Muscle layer of colon (tissue), 2 donors: Measurements from ENCODE around the gene PHYKPL.
A peak's percentile ranks its signal among the peaks of the same experiment; 100 is the strongest.
"Not testable (repeated sequence)": the region's sequence is repeated elsewhere in the genome, so short reads cannot be mapped to it uniquely, and the experiment has no call there.

Experiments
- H3K27ac ChIP-seq: one replicate; pipeline ENCODE4 v1.7.0; 2013; ENCODE audit warnings: low read depth, mild to moderate bottlenecking, low read length, moderate library complexity
- H3K27me3 ChIP-seq, 2 donors: one replicate each; pipeline ENCODE4 v1.7.0; 2013; ENCODE audit warnings: low read length in 2 of 2, mild to moderate bottlenecking in 2 of 2; ENCODE audit not compliant: insufficient read depth in 2 of 2, control insufficient read depth in 1 of 2
- H3K36me3 ChIP-seq: one replicate; pipeline ENCODE4 v1.7.0; 2013; ENCODE audit warnings: mild to moderate bottlenecking, low read length; ENCODE audit not compliant: insufficient read depth
- H3K4me1 ChIP-seq: one replicate; pipeline ENCODE4 v1.7.0; 2013; ENCODE audit warnings: mild to moderate bottlenecking, low read length; ENCODE audit not compliant: insufficient read depth
- H3K4me3 ChIP-seq, 2 donors: one replicate each; pipeline ENCODE4 v1.7.0; 2013; ENCODE audit warnings: low read length in 2 of 2, low read depth in 1 of 2, mild to moderate bottlenecking in 1 of 2, moderate library complexity in 1 of 2
- H3K9ac ChIP-seq: one replicate; pipeline ENCODE4 v1.7.0; 2013; ENCODE audit warnings: low read length
- H3K9me3 ChIP-seq: one replicate; pipeline ENCODE4 v1.7.0; 2013; ENCODE audit warnings: mild to moderate bottlenecking, low read length
- donor health status: abdominal sarcoma.
- donor health status: Adenocarcinoma of cecum.

PHYKPL gene

GRCh38 chr5:178203670-178204181 is 28.9 kb downstream of the PHYKPL start:
- Histone ChIP-seq H3K4me1 (peaks cover 22% of the 10 kb centered on the region), H3K36me3 (peaks cover 30% of the 10 kb centered on the region), H3K4me3 (peak overlapping the region; percentile 87 to 92), H3K27me3 (no peaks in the 10 kb centered on the region), H3K27ac (peak overlapping the region; percentile 88), H3K9me3 (no peaks in the 10 kb centered on the region), H3K9ac (no peak overlapping the region)

GRCh38 chr5:178202541-178202940 is 30.1 kb downstream of the PHYKPL start:
- Histone ChIP-seq H3K9ac (no peak overlapping the region), H3K36me3 (peaks cover 18% of the 10 kb centered on the region), H3K27me3 (no peaks in the 10 kb centered on the region), H3K9me3 (no peaks in the 10 kb centered on the region), H3K27ac (no peak overlapping the region), H3K4me3 (no peak overlapping the region), H3K4me1 (peaks cover 22% of the 10 kb centered on the region)

- Histone ChIP-seq H3K9ac (no peak overlapping the region), H3K36me3 (peaks cover 12% of the 10 kb centered on the region), H3K9me3 (no peaks in the 10 kb centered on the region), H3K4me3 (no peak overlapping the region), H3K4me1 (peaks cover 15% of the 10 kb centered on the region), H3K27me3 (no peaks in the 10 kb centered on the region), H3K27ac (no peak overlapping the region)
Measured at GRCh38 chr5:178201927-178202235, 30.7 kb downstream of the PHYKPL start.

GRCh38 chr5:178201221-178201926 is 31.2 kb downstream of the PHYKPL start:
- Histone ChIP-seq H3K27ac (no peak overlapping the region), H3K36me3 (peaks cover 6% of the 10 kb centered on the region), H3K27me3 (no peaks in the 10 kb centered on the region), H3K9ac (no peak overlapping the region), H3K9me3 (no peaks in the 10 kb centered on the region), H3K4me1 (peaks cover 10% of the 10 kb centered on the region), H3K4me3 (no peak overlapping the region)

- H3K4me3 ChIP-seq: no peak overlapping the region
- H3K27me3 ChIP-seq: no peaks in the 10 kb centered on the region
- no peak overlapping the region for H3K9ac ChIP-seq
- H3K27ac ChIP-seq: no peak overlapping the region
- H3K36me3 ChIP-seq: no peaks in the 10 kb centered on the region
- no peaks in the 10 kb centered on the region for H3K9me3 ChIP-seq
- H3K4me1 ChIP-seq: no peaks in the 10 kb centered on the region
Measured at GRCh38 chr5:178199581-178200434, 32.8 kb downstream of the PHYKPL start.

GRCh38 chr5:178198706-178199105 is 33.9 kb downstream of the PHYKPL start:
- H3K9me3 ChIP-seq: no peaks in the 10 kb centered on the region

GRCh38 chr5:178198151-178198550 is 34.5 kb downstream of the PHYKPL start:
- H3K4me3 ChIP-seq, H3K27ac ChIP-seq, H3K9ac ChIP-seq, H3K4me1 ChIP-seq, H3K9me3 ChIP-seq, H3K36me3 ChIP-seq, H3K27me3 ChIP-seq: not testable (repeated sequence)

More at GRCh38 chr5:178198706-178199105, 33.9 kb downstream of the PHYKPL start:
- no peaks in the 10 kb centered on the region for H3K27me3 ChIP-seq
- H3K36me3 ChIP-seq: no peaks in the 10 kb centered on the region
- H3K4me1 ChIP-seq: no peaks in the 10 kb centered on the region
- no peak overlapping the region for H3K4me3 ChIP-seq
- no peak overlapping the region for H3K9ac ChIP-seq
- no peak overlapping the region for H3K27ac ChIP-seq

- Histone ChIP-seq H3K9me3 (no peaks in the 10 kb centered on the region), H3K36me3 (no peaks in the 10 kb centered on the region), H3K27me3 (no peaks in the 10 kb centered on the region), H3K4me1 (no peaks in the 10 kb centered on the region), H3K9ac (no peak overlapping the region), H3K27ac (no peak overlapping the region), H3K4me3 (no peak overlapping the region)
Measured at GRCh38 chr5:178196986-178197385, 35.6 kb downstream of the PHYKPL start.

- Histone ChIP-seq H3K9ac (no peak overlapping the region), H3K36me3 (no peaks in the 10 kb centered on the region), H3K9me3 (no peaks in the 10 kb centered on the region), H3K4me1 (no peaks in the 10 kb centered on the region), H3K27ac (no peak overlapping the region), H3K27me3 (no peaks in the 10 kb centered on the region), H3K4me3 (no peak overlapping the region)
Measured at GRCh38 chr5:178196281-178196812, 36.3 kb downstream of the PHYKPL start.

GRCh38 chr5:178194026-178194425 is 38.6 kb downstream of the PHYKPL start:
- Histone ChIP-seq H3K9ac (no peak overlapping the region), H3K27ac (no peak overlapping the region), H3K9me3 (no peaks in the 10 kb centered on the region), H3K27me3 (no peaks in the 10 kb centered on the region), H3K4me3 (no peak overlapping the region), H3K4me1 (no peaks in the 10 kb centered on the region), H3K36me3 (no peaks in the 10 kb centered on the region)

- no peaks in the 10 kb centered on the region for H3K9me3 ChIP-seq
- peaks cover 0 to 5% of the 10 kb centered on the region in 2 donors for H3K27me3 ChIP-seq
- H3K4me3 ChIP-seq: no peak overlapping the region
- no peak overlapping the region for H3K9ac ChIP-seq
- no peaks in the 10 kb centered on the region for H3K4me1 ChIP-seq
- H3K27ac ChIP-seq: no peak overlapping the region
- H3K36me3 ChIP-seq: no peaks in the 10 kb centered on the region
Measured at GRCh38 chr5:178193251-178193809, 39.3 kb downstream of the PHYKPL start.
